A549 (cell line): ENCODE data around the gene ZNF566. TPM values are rescaled to one million over a fixed set of nuclear protein-coding genes. Genes with fewer than 3 reads are reported as not detected.

Experiments
- ATAC-seq, 2 experiments: fragments of 200-7000 bp in 1 of 2; fragments of >200 bp in 1 of 2; cut with Nextera tagmentation in 1 of 2; cut with Tn5 transposase in 1 of 2; 3 replicates each; pipeline versions ENCODE4 v1.8.0 to v1.9.1; 2018 to 2020; ENCODE audit warnings: mild to moderate bottlenecking in 1 of 2, moderate library complexity in 1 of 2
- CTCF ChIA-PET: fragments of 300-600 bp; sonication (Branson Sonifier 250); formaldehyde crosslinking; extraction: SDS; loops from one replicate; lab custom pipeline; 2021; ENCODE audit warnings: antibody characterized with exemption, inconsistent platforms; lab: Yijun Ruan, JAX
- POLR2A ChIA-PET: fragments of 350-600 bp; formaldehyde crosslinking; extraction: SDS; loops from one replicate; lab custom pipeline; 2021; ENCODE audit warnings: antibody characterized with exemption, inconsistent platforms; lab: Yijun Ruan, JAX
- DNase-seq, 2 experiments: peaks; one replicate each; pipeline versions ENCODE4 v3.0.0 to v3.0.0-alpha.2; 2011 to 2016; ENCODE audit warnings: low read depth in 1 of 2, low spot score in 1 of 2
- FAIRE-seq: peaks from 2 replicates; lab custom pipeline; 2011; peaks lifted over from hg19 to GRCh38; lab: Jason Lieb, UNC
- H3K27ac ChIP-seq, 2 experiments: fragments of >200 bp; sonication (Bioruptor Twin); formaldehyde crosslinking; 3 replicates each; pipeline ENCODE4 v1.5.1; 2016 to 2017
- H3K4me1 ChIP-seq: fragments of >200 bp; sonication (Bioruptor Twin); formaldehyde crosslinking; 3 replicates; pipeline ENCODE4 v1.6.1; 2016
- H3K4me2 ChIP-seq: fragments of >200 bp; sonication (Bioruptor Twin); formaldehyde crosslinking; 3 replicates; pipeline ENCODE4 v1.6.1; 2016
- H3K4me3 ChIP-seq: fragments of >200 bp; sonication (Bioruptor Twin); formaldehyde crosslinking; 3 replicates; pipeline ENCODE4 v1.5.1; 2016
- H3K9me3 ChIP-seq: fragments of >200 bp; sonication (Bioruptor Twin); formaldehyde crosslinking; 3 replicates; pipeline ENCODE4 v1.6.1; 2016
- EHMT2 ChIP-seq: fragments of 200-600 bp; sonication (generic); IDR thresholded peaks from 2 replicates; pipeline ENCODE4 v1.6.1; 2016; ENCODE audit warnings: antibody characterized with exemption, low read depth, mild to moderate bottlenecking, moderate library complexity
- FOXS1 ChIP-seq: fragments of 250-450 bp; sonication (Bioruptor Pico); IDR thresholded peaks from 2 replicates; pipeline ENCODE4 v1.5.0; 2020; ENCODE audit warnings: mild to moderate bottlenecking, moderate library complexity
- JUNB ChIP-seq: fragments of >200 bp; sonication (Bioruptor Twin); formaldehyde crosslinking; IDR thresholded peaks from 2 replicates; pipeline ENCODE4 v1.6.1; 2016
- KDM5A ChIP-seq: fragments of 200-600 bp; sonication (generic); IDR thresholded peaks from 2 replicates; pipeline ENCODE4 v1.6.1; 2016; ENCODE audit warnings: antibody characterized with exemption, mild to moderate bottlenecking
- MAX ChIP-seq: IDR thresholded peaks from 2 replicates; pipeline ENCODE4 v1.6.1; 2012
- MYC ChIP-seq: IDR thresholded peaks from 2 replicates; pipeline ENCODE4 v1.6.1; 2012; ENCODE audit warnings: mild to moderate bottlenecking, inconsistent platforms, low read length, improper control_type of control experiment, borderline replicate concordance
- NFE2L2 ChIP-seq: fragments of 150-350 bp; conservative IDR thresholded peaks from 2 replicates; pipeline ENCODE4 v1.6.1; 2014; ENCODE audit warnings: low read length
- NR3C1 ChIP-seq: fragments of >200 bp; sonication (Bioruptor Twin); formaldehyde crosslinking; IDR thresholded peaks from 3 replicates; pipeline ENCODE4 v1.6.1; 2017
- PBX3 ChIP-seq: IDR thresholded peaks from 2 replicates; pipeline ENCODE4 v1.6.1; 2012
- POLR2A ChIP-seq: IDR thresholded peaks from 2 replicates; pipeline ENCODE4 v1.6.1; 2012; ENCODE audit warnings: mild to moderate bottlenecking, low read length
- RAD21 ChIP-seq, 2 experiments: fragments of >200 bp in 1 of 2; sonication (Bioruptor Twin) in 1 of 2; formaldehyde crosslinking in 1 of 2; IDR thresholded peaks in 1 of 2; conservative IDR thresholded peaks in 1 of 2; 2 replicates in 1 of 2; 3 replicates in 1 of 2; pipeline ENCODE4 v1.6.1; 2012 to 2018; ENCODE audit warnings: inconsistent platforms in 1 of 2
- RARB ChIP-seq: fragments of 250-450 bp; sonication (Bioruptor Pico); IDR thresholded peaks from 2 replicates; pipeline ENCODE4 v1.8.0; 2021; ENCODE audit warnings: mild to moderate bottlenecking, moderate library complexity
- REST ChIP-seq: fragments of 200-600 bp; sonication (generic); IDR thresholded peaks from 2 replicates; pipeline ENCODE4 v1.6.1; 2016; ENCODE audit warnings: antibody characterized with exemption, mild to moderate bottlenecking, moderate library complexity
- ZFP36 ChIP-seq: fragments of 450-650 bp; IDR thresholded peaks from 2 replicates; pipeline ENCODE4 v1.6.1; 2014; ENCODE audit warnings: borderline replicate concordance; ENCODE audit not compliant: partially characterized antibody
- ZNF302 ChIP-seq: fragments of 250-450 bp; sonication (Bioruptor Pico); IDR thresholded peaks from 2 replicates; pipeline ENCODE4 v1.9.0; 2021; ENCODE audit warnings: inconsistent platforms, mild to moderate bottlenecking, moderate library complexity
- WGBS: methylation state at CpG from one replicate; pipeline ENCODE4 v1.1.6; 2017; ENCODE audit errors: missing lambda C conversion rate; 5-methylcytosine and 5-hydroxymethylcytosine counted together
- polyA plus RNA-seq, 4 experiments: library from polyadenylated mRNA; depleted of rRNA in 3 of 4; stranded (reverse); fragments of >200 nt; fragmentation: RNase III in 1 of 4; extraction: RNeasy Plus Mini Kit Qiagen cat#74134 plus additional on column Dnase treatment in 1 of 4; gene quantifications; 2 replicates in 3 of 4; 3 replicates in 1 of 4; pipeline ENCODE4 v1.2.3, GENCODE V29; 2011 to 2017
- TF ChIP-seq, protein P1 (sequence below): fragments of >200 bp; sonication (Bioruptor Twin); formaldehyde crosslinking; IDR thresholded peaks from 3 replicates; pipeline ENCODE4 v1.5.1; 2016
- TF ChIP-seq, protein P2 (sequence below): fragments of 250-450 bp; sonication (Bioruptor Pico); IDR thresholded peaks from 2 replicates; pipeline ENCODE4 v1.5.0; 2021; ENCODE audit warnings: mild to moderate bottlenecking, moderate library complexity, borderline replicate concordance
- TF ChIP-seq, protein P3 (sequence below): fragments of >200 bp; sonication (Bioruptor Twin); formaldehyde crosslinking; IDR thresholded peaks from 3 replicates; pipeline ENCODE4 v1.6.1; 2016

Gene ZNF566
- polyA plus RNA-seq, 2 of the 4 experiments (the other 2 are of a cell fraction) = 12.0 to 13.0 TPM

- peaks cover 4% of the 10 kb centered on the region; the same call in 1 of the 3 replicates for H3K4me1 ChIP-seq
- H3K9me3 ChIP-seq = peaks cover 67% of the 10 kb centered on the region
- peak in 1 of 2 experiments; percentile 64 for DNase-seq
- WGBS = 6% methylated on average over 11 of the region's 11 CpGs
- H3K4me3 ChIP-seq = peak overlapping the region; percentile 52
- POLR2A ChIA-PET = interaction anchor here (0.6 to 2.0 kb wide), 19 partner anchors 11 to 1291 kb away, joined by 3 to 49 read pairs (median 4); partner anchors contain the start of genes POLR2I, TBCB, ZNF146 and ZNF260
- FAIRE-seq = no peak
- CTCF ChIA-PET = interaction anchor here (0.6 to 2.0 kb wide), 7 partner anchors 9 to 363 kb away, joined by 3 to 7 read pairs (median 3); partner anchors contain the start of gene ZFP14
- H3K27ac ChIP-seq = peak overlapping the region; percentile 89
- TF ChIP-seq, protein P1, sequence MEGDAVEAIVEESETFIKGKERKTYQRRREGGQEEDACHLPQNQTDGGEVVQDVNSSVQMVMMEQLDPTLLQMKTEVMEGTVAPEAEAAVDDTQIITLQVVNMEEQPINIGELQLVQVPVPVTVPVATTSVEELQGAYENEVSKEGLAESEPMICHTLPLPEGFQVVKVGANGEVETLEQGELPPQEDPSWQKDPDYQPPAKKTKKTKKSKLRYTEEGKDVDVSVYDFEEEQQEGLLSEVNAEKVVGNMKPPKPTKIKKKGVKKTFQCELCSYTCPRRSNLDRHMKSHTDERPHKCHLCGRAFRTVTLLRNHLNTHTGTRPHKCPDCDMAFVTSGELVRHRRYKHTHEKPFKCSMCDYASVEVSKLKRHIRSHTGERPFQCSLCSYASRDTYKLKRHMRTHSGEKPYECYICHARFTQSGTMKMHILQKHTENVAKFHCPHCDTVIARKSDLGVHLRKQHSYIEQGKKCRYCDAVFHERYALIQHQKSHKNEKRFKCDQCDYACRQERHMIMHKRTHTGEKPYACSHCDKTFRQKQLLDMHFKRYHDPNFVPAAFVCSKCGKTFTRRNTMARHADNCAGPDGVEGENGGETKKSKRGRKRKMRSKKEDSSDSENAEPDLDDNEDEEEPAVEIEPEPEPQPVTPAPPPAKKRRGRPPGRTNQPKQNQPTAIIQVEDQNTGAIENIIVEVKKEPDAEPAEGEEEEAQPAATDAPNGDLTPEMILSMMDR = peak; percentile 7; the same call in 1 of the 3 replicates
- TF ChIP-seq EHMT2 = no peak
- H3K4me2 ChIP-seq = peak overlapping the region; percentile 71
- peak in 1 of 2 experiments; percentile 48; a peak in 4 of 6 replicates for ATAC-seq
Observed at GRCh38 chr19:36488846-36489117, 579 bp downstream of the ZNF566 start.

DNA sequence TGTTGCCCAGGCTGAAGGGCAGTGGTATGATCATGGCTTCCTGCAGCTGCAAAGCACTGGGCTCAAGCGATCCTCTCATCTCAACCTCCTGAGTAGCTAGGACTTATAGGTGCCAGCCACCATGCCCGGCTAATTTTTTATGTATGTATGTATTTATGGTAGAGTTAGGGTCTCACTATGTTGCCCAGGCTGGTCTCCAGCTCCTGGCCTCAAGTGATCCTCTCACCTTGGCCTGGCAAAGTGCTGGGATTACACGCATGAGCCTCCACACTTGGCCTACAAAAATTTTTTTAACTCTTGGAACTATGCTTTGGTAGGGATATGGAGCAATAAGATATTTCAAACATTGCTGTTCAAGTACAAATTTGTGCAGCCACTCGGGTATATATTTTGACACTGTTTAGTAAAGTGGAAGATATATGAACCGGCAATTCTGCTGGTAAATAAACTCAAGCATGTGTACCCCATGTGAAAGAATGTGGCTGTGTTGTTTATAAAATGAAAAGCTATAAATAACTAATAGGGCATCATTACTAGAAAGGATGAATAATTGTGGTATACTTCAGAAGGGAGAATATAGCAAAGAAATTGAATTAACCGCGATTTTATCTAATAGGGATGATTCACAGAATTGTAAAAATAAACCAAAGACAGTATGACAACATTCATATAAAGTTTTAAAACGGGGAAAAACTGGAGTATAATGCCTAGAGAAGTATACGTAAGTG is 1.1 kb downstream of the ZNF566 start:
- CTCF ChIA-PET = interaction anchor here (0.6 to 2.0 kb wide), 8 partner anchors 9 to 363 kb away, joined by 3 to 7 read pairs (median 3); partner anchors contain the start of gene ZFP14
- H3K4me3 ChIP-seq = peak overlapping the region; percentile 52
- peaks cover 4% of the 10 kb centered on the region; the same call in 1 of the 3 replicates for H3K4me1 ChIP-seq
- DNase-seq (peak in 1 of 2 experiments; percentile 15), ATAC-seq (no peak), FAIRE-seq (no peak)
- WGBS = 66% methylated on average over 9 of the region's 9 CpGs
- H3K9me3 ChIP-seq = peaks cover 67% of the 10 kb centered on the region
- POLR2A ChIA-PET = interaction anchor here (1.7 to 2.0 kb wide), 6 partner anchors 40 to 829 kb away, joined by 6 to 49 read pairs (median 11); partner anchors contain the start of genes ZNF146, ZNF260, ZNF461 and ZNF529
- peak overlapping the region; percentile 89 for H3K27ac ChIP-seq
- H3K4me2 ChIP-seq = peak overlapping the region; percentile 71
- TF ChIP-seq POLR2A = no peak

GRCh38 chr19:36483653-36484052 is 5.7 kb downstream of the ZNF566 start:
- FAIRE-seq = no peak
- ATAC-seq = no peak
- H3K9me3 ChIP-seq = peaks cover 90% of the 10 kb centered on the region
- ChIA-PET CTCF (interaction anchor here (0.6 to 1.1 kb wide), 2 partner anchors 26 to 93 kb away, joined by 3 to 4 read pairs; no protein-coding TSS in a partner anchor), POLR2A (interaction anchor here (0.7 kb wide), 1 partner anchor 1222 kb away, joined by 3 read pairs; no protein-coding TSS in a partner anchor)
- no peak overlapping the region for H3K27ac ChIP-seq
- peaks cover 4% of the 10 kb centered on the region; the same call in 1 of the 3 replicates for H3K4me1 ChIP-seq
- no peak for TF ChIP-seq PBX3
- no peak for TF ChIP-seq RAD21 (conservative IDR thresholded peaks at IDR 0.05 in 1 of 2, IDR thresholded peaks at IDR 0.05 in 1 of 2)
- no peak for TF ChIP-seq ZNF302 (CRISPR knock-in tag)
- TF ChIP-seq EHMT2 = no peak
- no peak for TF ChIP-seq MAX
- TF ChIP-seq FOXS1 (CRISPR knock-in tag) = no peak
- TF ChIP-seq, protein P2, sequence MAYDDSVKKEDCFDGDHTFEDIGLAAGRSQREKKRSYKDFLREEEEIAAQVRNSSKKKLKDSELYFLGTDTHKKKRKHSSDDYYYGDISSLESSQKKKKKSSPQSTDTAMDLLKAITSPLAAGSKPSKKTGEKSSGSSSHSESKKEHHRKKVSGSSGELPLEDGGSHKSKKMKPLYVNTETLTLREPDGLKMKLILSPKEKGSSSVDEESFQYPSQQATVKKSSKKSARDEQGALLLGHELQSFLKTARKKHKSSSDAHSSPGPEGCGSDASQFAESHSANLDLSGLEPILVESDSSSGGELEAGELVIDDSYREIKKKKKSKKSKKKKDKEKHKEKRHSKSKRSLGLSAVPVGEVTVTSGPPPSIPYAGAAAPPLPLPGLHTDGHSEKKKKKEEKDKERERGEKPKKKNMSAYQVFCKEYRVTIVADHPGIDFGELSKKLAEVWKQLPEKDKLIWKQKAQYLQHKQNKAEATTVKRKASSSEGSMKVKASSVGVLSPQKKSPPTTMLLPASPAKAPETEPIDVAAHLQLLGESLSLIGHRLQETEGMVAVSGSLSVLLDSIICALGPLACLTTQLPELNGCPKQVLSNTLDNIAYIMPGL (CRISPR knock-in tag) = no peak
- no peak for TF ChIP-seq REST
- TF ChIP-seq KDM5A = no peak
- TF ChIP-seq ZFP36 = no peak
- no peak for TF ChIP-seq NFE2L2
- TF ChIP-seq NR3C1 = no peak
- TF ChIP-seq MYC = no peak
- TF ChIP-seq, protein P3, sequence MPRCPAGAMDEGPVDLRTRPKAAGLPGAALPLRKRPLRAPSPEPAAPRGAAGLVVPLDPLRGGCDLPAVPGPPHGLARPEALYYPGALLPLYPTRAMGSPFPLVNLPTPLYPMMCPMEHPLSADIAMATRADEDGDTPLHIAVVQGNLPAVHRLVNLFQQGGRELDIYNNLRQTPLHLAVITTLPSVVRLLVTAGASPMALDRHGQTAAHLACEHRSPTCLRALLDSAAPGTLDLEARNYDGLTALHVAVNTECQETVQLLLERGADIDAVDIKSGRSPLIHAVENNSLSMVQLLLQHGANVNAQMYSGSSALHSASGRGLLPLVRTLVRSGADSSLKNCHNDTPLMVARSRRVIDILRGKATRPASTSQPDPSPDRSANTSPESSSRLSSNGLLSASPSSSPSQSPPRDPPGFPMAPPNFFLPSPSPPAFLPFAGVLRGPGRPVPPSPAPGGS = no peak
- no peak for TF ChIP-seq JUNB
- no peak for TF ChIP-seq RARB (CRISPR knock-in tag)
- TF ChIP-seq, all 56 proteins: peak for 0
- Histone ChIP-seq H3K4me2 (no peak overlapping the region), H3K4me3 (no peak overlapping the region)
- whole genome bisulfite sequencing = 92% methylated on average over 6 of the region's 6 CpGs
- DNase-seq = no peak
